Kidney (tissue), 14 donors: ENCODE measurements around the gene SYTL2. TPM values are rescaled to one million over a fixed set of nuclear protein-coding genes. Genes with fewer than 3 reads are reported as not detected.

ENCODE experiments used
- DNase-seq, 5 donors: peaks; one replicate each; pipeline ENCODE4 v3.0.0-alpha.2; 2013 to 2020
- FAIRE-seq: peaks from 2 replicates; lab custom pipeline; 2012; peaks lifted over from hg19 to GRCh38; lab: Jason Lieb, UNC
- H3K27ac ChIP-seq, 2 donors: one replicate each; pipeline ENCODE4 v1.7.0; 2013; ENCODE audit warnings: low read depth in 2 of 2, low read length in 2 of 2, inconsistent platforms in 1 of 2
- H3K27me3 ChIP-seq: one replicate; pipeline ENCODE4 v1.7.1; 2013; ENCODE audit warnings: low read length, inconsistent platforms; ENCODE audit not compliant: control insufficient read depth, insufficient read depth
- H3K36me3 ChIP-seq, 3 donors: one replicate each; pipeline versions ENCODE4 v1.7.0 to v1.7.1; 2013; ENCODE audit warnings: low read length in 3 of 3, control low read depth in 1 of 3, inconsistent platforms in 1 of 3; ENCODE audit not compliant: insufficient read depth in 3 of 3, control insufficient read depth in 2 of 3
- H3K4me1 ChIP-seq, 3 donors: one replicate each; pipeline versions ENCODE4 v1.7.0 to v1.7.1; 2013; ENCODE audit warnings: low read length in 3 of 3, inconsistent platforms in 1 of 3, low read depth in 1 of 3; ENCODE audit not compliant: control insufficient read depth in 2 of 3, insufficient read depth in 2 of 3
- H3K4me3 ChIP-seq, 3 donors: one replicate each; pipeline versions ENCODE4 v1.7.0 to v1.8.1; 2013; ENCODE audit warnings: low read length in 3 of 3, control low read depth in 1 of 3, inconsistent platforms in 1 of 3
- H3K9ac ChIP-seq, 3 donors: one replicate each; pipeline versions ENCODE4 v1.7.0 to v1.7.1; 2013; ENCODE audit warnings: low read length in 3 of 3, control low read depth in 1 of 3, inconsistent platforms in 1 of 3
- H3K9me3 ChIP-seq, 3 donors: one replicate each; pipeline versions ENCODE4 v1.7.0 to v1.7.1; 2013; ENCODE audit warnings: low read length in 3 of 3, control low read depth in 1 of 3, inconsistent platforms in 1 of 3; ENCODE audit not compliant: control insufficient read depth in 2 of 3, insufficient read depth in 1 of 3
- intact Hi-C: fragments of 100-400 bp; cut with DNase I; formaldehyde crosslinking; loops from one replicate; pipeline ENCODE4 v1.11.1; 2022
- polyA plus RNA-seq: library from polyadenylated mRNA; stranded (reverse); fragments of 350-450 nt; fragmentation: Illumina TruSeq; extraction: RNeasy Lipid Tissue Mini Kit (QIAGEN cat#74804); gene quantifications from one replicate; pipeline ENCODE4 v1.2.3, GENCODE V29; 2014; ENCODE audit warnings: low read depth, low replicate concordance; ENCODE audit not compliant: insufficient read depth
- total RNA-seq: library from RNA; stranded (reverse); fragmentation: NEBNext Ultra II Directional; extraction: Animal tissue kit (Norgen Biotek cat#: 25700); gene quantifications from one replicate; pipeline ENCODE4 v1.2.1, GENCODE V29; 2021
- TF ChIP-seq, protein P1 (sequence below): IDR thresholded peaks from 3 replicates; pipeline ENCODE4 v1.5.1; 2012; ENCODE audit warnings: mild to moderate bottlenecking, moderate library complexity, borderline replicate concordance; ENCODE audit not compliant: insufficient read depth; ENCODE audit errors: extremely low read depth
- donor health status: control.
- donor health status: control.
- donor health status: control.
- donor health status: control.
- donor health status: control.
- donor health status: DM: yes; HTN: yes; CAD: no.
- donor health status: Normal renal cell carcinoma (clear cell type).

SYTL2 gene
- total and polyA plus RNA-seq, 2 donors from 2014 or later = 19.8 to 187 TPM

DNA sequence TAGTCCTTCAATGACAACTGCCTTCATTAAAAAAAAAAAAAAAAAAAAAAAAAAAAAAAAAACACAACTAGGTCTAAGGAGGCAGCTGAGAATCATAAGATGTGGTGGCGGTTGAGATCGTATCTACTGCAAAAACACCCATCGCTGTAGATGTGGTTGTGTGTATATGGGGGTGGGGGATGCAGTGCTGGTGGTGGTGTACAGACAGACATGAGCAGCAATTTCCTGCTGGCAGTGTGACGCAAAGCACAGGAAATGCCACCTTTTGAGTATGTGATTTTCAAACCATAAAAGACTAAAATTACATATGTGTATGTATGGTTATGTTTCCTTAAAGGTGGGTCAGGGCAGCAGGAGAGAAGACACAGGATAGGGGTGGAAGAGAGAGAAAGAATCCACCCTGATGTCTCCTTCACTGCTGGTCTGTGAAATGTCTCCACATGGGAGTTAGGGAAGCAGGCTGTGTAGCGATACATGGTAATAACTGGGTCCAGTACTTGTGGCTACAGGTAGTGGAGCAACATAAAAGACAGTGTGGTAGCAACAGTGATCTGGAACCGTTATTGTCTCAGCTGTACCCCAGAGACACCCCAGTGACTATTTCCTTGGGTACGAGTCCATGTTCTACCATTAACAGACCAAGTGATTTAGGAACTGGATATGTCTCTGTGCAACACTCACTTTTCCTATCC, 57.9 kb downstream of the SYTL2 start:
- TF ChIP-seq, protein P1, sequence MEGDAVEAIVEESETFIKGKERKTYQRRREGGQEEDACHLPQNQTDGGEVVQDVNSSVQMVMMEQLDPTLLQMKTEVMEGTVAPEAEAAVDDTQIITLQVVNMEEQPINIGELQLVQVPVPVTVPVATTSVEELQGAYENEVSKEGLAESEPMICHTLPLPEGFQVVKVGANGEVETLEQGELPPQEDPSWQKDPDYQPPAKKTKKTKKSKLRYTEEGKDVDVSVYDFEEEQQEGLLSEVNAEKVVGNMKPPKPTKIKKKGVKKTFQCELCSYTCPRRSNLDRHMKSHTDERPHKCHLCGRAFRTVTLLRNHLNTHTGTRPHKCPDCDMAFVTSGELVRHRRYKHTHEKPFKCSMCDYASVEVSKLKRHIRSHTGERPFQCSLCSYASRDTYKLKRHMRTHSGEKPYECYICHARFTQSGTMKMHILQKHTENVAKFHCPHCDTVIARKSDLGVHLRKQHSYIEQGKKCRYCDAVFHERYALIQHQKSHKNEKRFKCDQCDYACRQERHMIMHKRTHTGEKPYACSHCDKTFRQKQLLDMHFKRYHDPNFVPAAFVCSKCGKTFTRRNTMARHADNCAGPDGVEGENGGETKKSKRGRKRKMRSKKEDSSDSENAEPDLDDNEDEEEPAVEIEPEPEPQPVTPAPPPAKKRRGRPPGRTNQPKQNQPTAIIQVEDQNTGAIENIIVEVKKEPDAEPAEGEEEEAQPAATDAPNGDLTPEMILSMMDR = no peak
- H3K9ac ChIP-seq = no peak overlapping the region
- H3K4me1 ChIP-seq = peaks cover 0 to 3% (median 0%) of the 10 kb centered on the region in 3 donors
- no peak overlapping the region for H3K27ac ChIP-seq
- no peaks in the 10 kb centered on the region for H3K36me3 ChIP-seq
- H3K27me3 ChIP-seq = no peaks in the 10 kb centered on the region
- no peak overlapping the region for H3K4me3 ChIP-seq
- DNase-seq = peak in 1 of 5 donors; percentile 74
- FAIRE-seq = no peak
- intact Hi-C loops = no loop called here
- H3K9me3 ChIP-seq = no peaks in the 10 kb centered on the region

DNA sequence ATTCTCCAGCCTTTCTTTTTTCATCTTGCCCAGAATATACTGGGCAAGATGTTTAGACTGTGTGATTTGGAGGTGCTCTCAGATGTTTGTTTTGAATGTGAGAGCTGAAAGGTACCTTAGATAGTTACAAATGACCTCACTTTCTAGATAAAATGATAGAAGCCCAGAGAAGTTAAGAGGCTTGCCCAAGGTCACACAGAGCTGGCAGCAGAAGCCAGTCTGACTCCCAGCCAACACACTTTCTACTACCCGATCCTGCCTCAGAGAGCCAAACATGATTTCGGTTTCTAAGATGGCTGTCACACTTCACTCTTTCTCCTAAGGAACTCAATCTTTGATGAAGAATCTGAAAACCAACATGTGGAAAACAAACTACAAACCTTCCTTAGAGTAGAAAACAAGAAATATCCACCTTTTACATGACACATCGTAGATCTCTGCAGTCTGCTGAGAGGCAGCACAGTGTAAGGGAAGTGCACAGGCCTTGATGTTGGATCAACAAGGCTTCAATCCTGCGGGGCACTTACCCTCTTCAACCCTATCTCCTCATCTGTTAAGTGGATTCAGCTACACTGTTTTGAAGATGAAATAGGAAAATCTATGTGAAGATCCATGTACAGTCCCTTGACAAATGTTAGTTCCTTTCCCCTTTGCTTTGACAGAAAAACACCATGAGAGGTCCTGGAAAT, 58.6 kb downstream of the SYTL2 start:
- intact Hi-C loops = no loop called here
- DNase-seq = no peak
- TF ChIP-seq, protein P1 = no peak

DNA sequence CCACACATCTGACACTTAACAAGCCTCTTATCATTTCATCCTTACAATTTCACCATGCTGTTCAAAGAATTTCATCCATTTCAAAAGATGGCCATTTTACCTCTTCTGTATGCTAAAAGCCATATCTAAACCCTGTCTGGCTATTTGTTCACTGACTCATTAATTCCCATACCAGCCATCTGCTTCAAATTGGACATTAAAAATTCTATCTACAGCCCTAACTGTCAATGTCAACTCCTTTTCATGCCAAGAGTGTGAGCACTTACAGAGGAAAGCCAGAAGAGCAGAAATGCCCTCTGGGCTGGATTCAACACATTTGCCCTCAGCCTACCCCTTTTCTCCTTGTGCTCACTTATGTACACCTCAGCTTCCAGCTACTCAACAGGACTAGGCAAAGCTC, 59.2 kb downstream of the SYTL2 start:
- Histone ChIP-seq H3K27ac (no peak overlapping the region), H3K4me3 (no peak overlapping the region), H3K9ac (no peak overlapping the region), H3K36me3 (no peaks in the 10 kb centered on the region), H3K4me1 (peaks cover 0 to 3% (median 0%) of the 10 kb centered on the region in 3 donors), H3K9me3 (no peaks in the 10 kb centered on the region), H3K27me3 (no peaks in the 10 kb centered on the region)
- no peak for FAIRE-seq
- TF ChIP-seq, protein P1 = no peak
- DNase-seq = no peak
- intact Hi-C loops = no loop called here

More for the DNA sequence above, 58.6 kb downstream of the SYTL2 start:
- FAIRE-seq = no peak
- no peaks in the 10 kb centered on the region for H3K9me3 ChIP-seq
- H3K9ac ChIP-seq = no peak overlapping the region
- no peaks in the 10 kb centered on the region for H3K27me3 ChIP-seq
- peaks cover 0 to 3% (median 0%) of the 10 kb centered on the region in 3 donors for H3K4me1 ChIP-seq
- no peaks in the 10 kb centered on the region for H3K36me3 ChIP-seq
- H3K4me3 ChIP-seq = no peak overlapping the region
- no peak overlapping the region for H3K27ac ChIP-seq
